Ishikawa (cell line): Measurements from ENCODE around the gene RECQL.

Source experiments
- TEAD4 ChIP-seq: IDR thresholded peaks from 2 replicates; pipeline ENCODE4 v1.6.1; 2012
- ZBTB7A ChIP-seq: IDR thresholded peaks from 2 replicates; pipeline ENCODE4 v1.6.1; 2012; ENCODE audit warnings: low read depth

GRCh38 chr12:21526721-21527345, 25.4 kb upstream of the RECQL start:
- TF ChIP-seq TEAD4 (no peak), ZBTB7A (no peak)
